GM19395 (cell line): Measurements from ENCODE around the gene SELENOT.

Source experiments
- ATAC-seq: cut with Tn5 transposase; IDR thresholded peaks from one replicate; pipeline ENCODE4 v1.9.1; 2021; ENCODE audit warnings: mild to moderate bottlenecking, moderate library complexity; ENCODE audit not compliant: unreplicated experiment

Gene SELENOT

GRCh38 chr3:150662410-150663200 is 59.5 kb downstream of the SELENOT start:
- ATAC-seq, result no peak

GRCh38 chr3:150663461-150663860 is 60.3 kb downstream of the SELENOT start:
- no peak for ATAC-seq

DNA sequence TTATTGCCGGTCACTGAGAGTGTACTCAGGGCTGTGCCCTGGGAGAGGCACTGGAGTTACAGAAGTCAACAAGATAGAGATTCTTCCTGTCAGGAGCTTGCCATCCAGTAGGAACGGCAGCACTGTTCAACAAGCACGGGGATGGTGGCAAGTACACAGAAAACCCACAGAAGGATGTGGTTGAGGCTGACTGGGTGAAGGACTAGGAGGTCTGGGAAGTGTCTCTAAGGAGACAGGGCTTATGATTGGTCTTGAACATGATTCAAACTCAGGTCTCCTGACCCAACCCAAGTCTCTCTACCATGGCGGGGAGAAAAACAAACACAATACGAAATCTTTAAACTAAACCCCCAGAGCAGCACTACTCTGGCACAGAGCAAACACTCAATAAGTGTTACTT is 63.0 kb downstream of the SELENOT start:
- no peak for ATAC-seq

DNA sequence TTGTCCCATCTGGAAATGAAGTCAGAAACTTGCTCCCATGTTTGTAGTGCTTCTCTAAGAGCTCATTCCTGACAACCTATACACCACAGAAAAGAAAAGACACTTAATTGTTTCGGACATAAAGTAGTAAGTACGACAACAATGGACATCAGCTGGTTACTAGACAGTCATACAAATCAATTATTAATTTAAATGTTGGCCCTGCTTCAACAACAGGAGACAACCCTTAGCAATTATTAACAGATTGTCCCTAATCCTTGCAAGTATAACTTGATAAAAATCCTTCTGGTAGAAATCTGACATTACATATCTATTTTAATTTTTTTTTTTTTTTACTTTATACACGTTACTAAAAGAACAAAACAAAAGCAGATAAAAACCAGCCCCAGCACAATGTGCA is 70.8 kb downstream of the SELENOT start:
- ATAC-seq, result no peak

- ATAC-seq, result no peak
Observed at GRCh38 chr3:150675587-150675986, 72.5 kb downstream of the SELENOT start.
